Measurements from ENCODE around the gene NOXO1.

GRCh38 chr16:2022723-2023091 is 41.4 kb upstream of the NOXO1 start:
- TF ChIP-seq POLR2AphosphoS5 (IDR thresholded peaks at IDR 0.05): no peak
- TF ChIP-seq, protein P1, sequence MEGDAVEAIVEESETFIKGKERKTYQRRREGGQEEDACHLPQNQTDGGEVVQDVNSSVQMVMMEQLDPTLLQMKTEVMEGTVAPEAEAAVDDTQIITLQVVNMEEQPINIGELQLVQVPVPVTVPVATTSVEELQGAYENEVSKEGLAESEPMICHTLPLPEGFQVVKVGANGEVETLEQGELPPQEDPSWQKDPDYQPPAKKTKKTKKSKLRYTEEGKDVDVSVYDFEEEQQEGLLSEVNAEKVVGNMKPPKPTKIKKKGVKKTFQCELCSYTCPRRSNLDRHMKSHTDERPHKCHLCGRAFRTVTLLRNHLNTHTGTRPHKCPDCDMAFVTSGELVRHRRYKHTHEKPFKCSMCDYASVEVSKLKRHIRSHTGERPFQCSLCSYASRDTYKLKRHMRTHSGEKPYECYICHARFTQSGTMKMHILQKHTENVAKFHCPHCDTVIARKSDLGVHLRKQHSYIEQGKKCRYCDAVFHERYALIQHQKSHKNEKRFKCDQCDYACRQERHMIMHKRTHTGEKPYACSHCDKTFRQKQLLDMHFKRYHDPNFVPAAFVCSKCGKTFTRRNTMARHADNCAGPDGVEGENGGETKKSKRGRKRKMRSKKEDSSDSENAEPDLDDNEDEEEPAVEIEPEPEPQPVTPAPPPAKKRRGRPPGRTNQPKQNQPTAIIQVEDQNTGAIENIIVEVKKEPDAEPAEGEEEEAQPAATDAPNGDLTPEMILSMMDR (IDR thresholded peaks at IDR 0.05): no peak
- no peak for TF ChIP-seq POLR2A (IDR thresholded peaks at IDR 0.05; ENCODE audit: low read depth)
- TF ChIP-seq EP300 (IDR thresholded peaks at IDR 0.05): no peak

All from esophagus muscularis mucosa (tissue), 4 donors.